Measurements from ENCODE around the gene IFRD2.

- no peak for TF ChIP-seq POLR2A (IDR thresholded peaks at IDR 0.05)
- no peak for TF ChIP-seq EP300 (IDR thresholded peaks at IDR 0.05)
- TF ChIP-seq CTCF (IDR thresholded peaks at IDR 0.05), result no peak
Measured at GRCh38 chr3:50295553-50296431, 3.6 kb upstream of the IFRD2 start.
